Stimulated activated CD4-positive, alpha-beta T cell treated with anti-CD3 and anti-CD28 coated beads, Interleukin-1b, Interleukin-23, amount 100 ng/mL, for 1 hour (primary cell): ENCODE data around the gene DPP3.
"Not testable (repeated sequence)": the region's sequence is repeated elsewhere in the genome, so short reads cannot be mapped to it uniquely, and the experiment has no call there.

ENCODE experiments used
- DNase-seq, 2 donors: peaks; one replicate each; pipeline ENCODE4 v3.0.0-alpha.2; 2020; ENCODE audit warnings: low read depth in 2 of 2

The DPP3 gene

GRCh38 chr11:66480117-66480938 lies at the start of gene DPP3:
TSS of gene DPP3 (plus strand) at chr11:66480434. CDS start at chr11:66482201, 1,767 bp downstream.
- DNase-seq = peak; percentile 84 to 89

- DNase-seq = not testable (repeated sequence)
Measured at GRCh38 chr11:66431287-66431686, 48.9 kb upstream of the DPP3 start.

GRCh38 chr11:66431871-66432329 lies 48.3 kb upstream of the DPP3 start:
- not testable (repeated sequence) for DNase-seq

- DNase-seq = no peak
Measured at GRCh38 chr11:66432597-66432996, 47.6 kb upstream of the DPP3 start.

- DNase-seq = no peak
Measured at GRCh38 chr11:66437979-66438503, 42.2 kb upstream of the DPP3 start.

- DNase-seq = peak; percentile 61 to 77
Measured at GRCh38 chr11:66438504-66439466, 41.4 kb upstream of the DPP3 start, which contains the start of gene MRPL11. TSS of gene MRPL11 (minus strand) at chr11:66438848. CDS start at chr11:66438754, 94 bp downstream.

GRCh38 chr11:66440101-66440939 lies 39.9 kb upstream of the DPP3 start:
- not testable (repeated sequence) for DNase-seq

- DNase-seq = not testable (repeated sequence)
Measured at GRCh38 chr11:66440940-66441282, 39.3 kb upstream of the DPP3 start.

- DNase-seq = no peak
Measured at GRCh38 chr11:66443602-66444001, 36.6 kb upstream of the DPP3 start.

- no peak for DNase-seq
Measured at GRCh38 chr11:66447012-66447411, 33.2 kb upstream of the DPP3 start.

- no peak for DNase-seq
Measured at GRCh38 chr11:66448523-66448922, 31.7 kb upstream of the DPP3 start.

GRCh38 chr11:66450560-66450959 lies 29.7 kb upstream of the DPP3 start:
- no peak for DNase-seq

GRCh38 chr11:66451663-66452062 lies 28.6 kb upstream of the DPP3 start:
- DNase-seq = no peak

GRCh38 chr11:66454247-66454646 lies 26.0 kb upstream of the DPP3 start:
- no peak for DNase-seq

- no peak for DNase-seq
Measured at GRCh38 chr11:66454828-66455227, 25.4 kb upstream of the DPP3 start.

- no peak for DNase-seq
Measured at GRCh38 chr11:66457826-66458225, 22.4 kb upstream of the DPP3 start.

- DNase-seq = no peak
Measured at GRCh38 chr11:66459138-66459778, 21.0 kb upstream of the DPP3 start.

- no peak for DNase-seq
Measured at GRCh38 chr11:66462010-66462409, 18.2 kb upstream of the DPP3 start.

GRCh38 chr11:66462911-66463310 lies 17.3 kb upstream of the DPP3 start:
- no peak for DNase-seq

- not testable (repeated sequence) for DNase-seq
Measured at GRCh38 chr11:66464116-66464515, 16.1 kb upstream of the DPP3 start.

GRCh38 chr11:66464916-66465315 lies 15.3 kb upstream of the DPP3 start:
- DNase-seq = no peak
